Subcutaneous abdominal adipose tissue (tissue), 5 donors: ENCODE data around the gene POT1.

ENCODE experiments used
- H3K27ac ChIP-seq: one replicate; pipeline ENCODE4 v1.7.0; 2013; ENCODE audit warnings: low read depth, mild to moderate bottlenecking, inconsistent platforms, low read length, moderate library complexity
- H3K27me3 ChIP-seq, 5 donors: one replicate each; pipeline ENCODE4 v1.7.0; 2013; ENCODE audit warnings: low read length in 5 of 5, inconsistent platforms in 1 of 5; ENCODE audit not compliant: control insufficient read depth in 5 of 5, insufficient read depth in 4 of 5
- H3K36me3 ChIP-seq, 5 donors: one replicate each; pipeline ENCODE4 v1.7.0; 2013; ENCODE audit warnings: low read length in 5 of 5; ENCODE audit not compliant: control insufficient read depth in 5 of 5, insufficient read depth in 5 of 5
- H3K4me1 ChIP-seq, 5 donors: one replicate each; pipeline ENCODE4 v1.7.0; 2013; ENCODE audit warnings: low read length in 5 of 5, mild to moderate bottlenecking in 3 of 5, moderate library complexity in 1 of 5; ENCODE audit not compliant: control insufficient read depth in 5 of 5, insufficient read depth in 5 of 5
- H3K4me3 ChIP-seq, 5 donors: one replicate each; pipeline ENCODE4 v1.7.0; 2013; ENCODE audit warnings: low read length in 5 of 5, low read depth in 1 of 5
- H3K9ac ChIP-seq, 5 donors: one replicate each; pipeline ENCODE4 v1.7.0; 2013; ENCODE audit warnings: low read length in 5 of 5, mild to moderate bottlenecking in 4 of 5, moderate library complexity in 3 of 5
- H3K9me3 ChIP-seq, 5 donors: one replicate each; pipeline ENCODE4 v1.7.0; 2013; ENCODE audit warnings: low read length in 5 of 5; ENCODE audit not compliant: control insufficient read depth in 5 of 5
- donor health status: healthy.
- donor health status: healthy.
- donor health status: healthy.
- donor health status: healthy.
- donor health status: healthy.

The POT1 gene

GRCh38 chr7:124940306-124940705 lies 10.7 kb upstream of the POT1 start:
- Histone ChIP-seq H3K27ac (no peak overlapping the region), H3K9me3 (no peaks in the 10 kb centered on the region), H3K9ac (no peak overlapping the region), H3K4me1 (no peaks in the 10 kb centered on the region), H3K36me3 (no peaks in the 10 kb centered on the region), H3K27me3 (peaks cover 0 to 5% (median 0%) of the 10 kb centered on the region in 5 donors), H3K4me3 (no peak overlapping the region)

- Histone ChIP-seq H3K27me3 (no peaks in the 10 kb centered on the region), H3K36me3 (no peaks in the 10 kb centered on the region), H3K9ac (no peak overlapping the region), H3K4me3 (no peak overlapping the region), H3K4me1 (no peaks in the 10 kb centered on the region), H3K9me3 (no peaks in the 10 kb centered on the region), H3K27ac (no peak overlapping the region)
Observed at GRCh38 chr7:124938128-124938527, 8.5 kb upstream of the POT1 start.

DNA sequence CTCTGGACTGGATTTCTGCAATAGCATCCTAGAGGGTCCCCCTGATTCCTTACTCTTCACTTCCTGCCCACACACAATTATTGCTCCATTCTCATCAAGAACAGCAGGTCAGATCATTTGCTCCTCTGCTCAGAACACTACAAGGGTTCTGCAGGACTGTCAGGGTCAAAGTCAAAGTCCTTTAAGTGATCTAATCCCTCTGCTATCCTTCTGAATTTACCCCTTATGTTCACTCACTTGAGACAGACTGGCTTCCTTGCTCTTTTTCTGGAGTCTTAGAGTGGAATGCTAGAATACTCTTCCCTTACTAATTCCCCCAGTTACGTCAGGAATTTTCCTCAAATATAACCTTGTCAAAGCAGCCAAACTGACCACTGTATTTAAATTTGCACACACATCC lies 7.5 kb upstream of the POT1 start:
- Histone ChIP-seq H3K4me1 (no peaks in the 10 kb centered on the region), H3K27me3 (no peaks in the 10 kb centered on the region), H3K9me3 (no peaks in the 10 kb centered on the region), H3K36me3 (no peaks in the 10 kb centered on the region), H3K4me3 (no peak overlapping the region), H3K9ac (no peak overlapping the region), H3K27ac (no peak overlapping the region)

DNA sequence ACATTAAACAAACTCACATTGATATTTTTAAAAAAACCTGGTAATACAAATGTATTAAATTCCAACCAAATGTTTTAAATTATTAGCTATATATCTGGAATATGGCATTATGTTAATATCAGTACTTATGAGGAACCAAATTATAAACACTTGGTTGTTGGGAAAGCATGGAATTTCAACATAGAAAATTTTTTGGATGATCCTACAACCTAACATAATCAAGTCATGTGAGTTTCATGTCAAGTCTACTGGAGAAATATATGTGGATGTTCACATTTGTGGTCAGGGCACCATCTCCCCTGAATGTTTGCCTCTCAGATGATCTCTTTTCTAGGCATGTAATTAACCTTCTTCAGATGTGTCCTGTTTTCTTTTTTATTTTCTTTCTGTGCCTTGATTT lies 5.2 kb upstream of the POT1 start:
- Histone ChIP-seq H3K36me3 (no peaks in the 10 kb centered on the region), H3K9ac (no peak overlapping the region), H3K4me1 (peaks cover 0 to under 1% (median 0%) of the 10 kb centered on the region in 5 donors), H3K9me3 (no peaks in the 10 kb centered on the region), H3K4me3 (no peak overlapping the region), H3K27ac (no peak overlapping the region), H3K27me3 (no peaks in the 10 kb centered on the region)

- H3K27ac ChIP-seq, result no peak overlapping the region
- peaks cover 3 to 8% (median 7%) of the 10 kb centered on the region in 5 donors for H3K4me1 ChIP-seq
- H3K9ac ChIP-seq, result no peak overlapping the region
- H3K36me3 ChIP-seq, result peaks cover 0 to 8% (median 2%) of the 10 kb centered on the region in 5 donors
- H3K4me3 ChIP-seq, result no peak overlapping the region
- no peaks in the 10 kb centered on the region for H3K9me3 ChIP-seq
- H3K27me3 ChIP-seq, result no peaks in the 10 kb centered on the region
Observed at GRCh38 chr7:124930655-124931597, 1.3 kb upstream of the POT1 start.

- Histone ChIP-seq H3K4me1 (peaks cover 3 to 8% (median 7%) of the 10 kb centered on the region in 5 donors), H3K27ac (peak overlapping the region; percentile 89), H3K36me3 (peaks cover 0 to 8% (median 2%) of the 10 kb centered on the region in 5 donors), H3K4me3 (peak overlapping the region; percentile 49 to 95 (median 88)), H3K9me3 (no peaks in the 10 kb centered on the region), H3K27me3 (no peaks in the 10 kb centered on the region), H3K9ac (peak overlapping the region in 1 of 5 donors; percentile 64)
Observed at GRCh38 chr7:124930173-124930623, 573 bp upstream of the POT1 start.

- no peak overlapping the region for H3K4me3 ChIP-seq
Observed at GRCh38 chr7:124924906-124925305, 4.7 kb downstream of the POT1 start.

GRCh38 chr7:124922200-124922599 lies 7.4 kb downstream of the POT1 start:
- no peaks in the 10 kb centered on the region for H3K27me3 ChIP-seq
- no peaks in the 10 kb centered on the region for H3K4me1 ChIP-seq
- no peak overlapping the region for H3K9ac ChIP-seq
- H3K27ac ChIP-seq, result no peak overlapping the region
- no peak overlapping the region for H3K4me3 ChIP-seq
- H3K9me3 ChIP-seq, result no peaks in the 10 kb centered on the region
- peaks cover 0 to 8% (median 2%) of the 10 kb centered on the region in 5 donors for H3K36me3 ChIP-seq

More at GRCh38 chr7:124924906-124925305, 4.7 kb downstream of the POT1 start:
- Histone ChIP-seq H3K27ac (no peak overlapping the region), H3K36me3 (peaks cover 0 to 8% (median 2%) of the 10 kb centered on the region in 5 donors), H3K9me3 (no peaks in the 10 kb centered on the region), H3K4me1 (peaks cover 3 to 8% (median 7%) of the 10 kb centered on the region in 5 donors), H3K9ac (no peak overlapping the region), H3K27me3 (no peaks in the 10 kb centered on the region)

DNA sequence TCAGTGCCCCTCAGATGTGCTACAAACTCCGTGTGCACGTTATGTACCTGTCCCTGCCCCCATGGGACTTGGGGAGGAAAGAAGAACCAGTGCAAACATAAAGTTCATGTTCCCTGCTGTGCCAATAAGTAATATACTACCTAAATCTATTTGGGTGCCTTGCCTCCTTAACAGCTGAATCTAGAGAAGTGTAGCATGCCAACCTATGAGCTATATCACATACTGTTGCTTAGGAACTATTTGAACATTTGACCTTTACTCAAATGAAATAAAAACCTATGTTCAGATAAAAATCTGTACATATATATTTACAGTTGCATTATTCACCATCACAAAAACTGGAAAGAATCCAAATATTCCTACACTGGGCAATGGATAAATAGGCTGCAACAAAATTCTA lies 9.8 kb downstream of the POT1 start:
- no peak overlapping the region for H3K4me3 ChIP-seq
- no peak overlapping the region for H3K27ac ChIP-seq
- H3K27me3 ChIP-seq, result no peaks in the 10 kb centered on the region
- no peak overlapping the region for H3K9ac ChIP-seq
- peaks cover 0 to 7% (median 2%) of the 10 kb centered on the region in 5 donors for H3K36me3 ChIP-seq
- H3K9me3 ChIP-seq, result no peaks in the 10 kb centered on the region
- H3K4me1 ChIP-seq, result no peaks in the 10 kb centered on the region

- no peak overlapping the region for H3K9ac ChIP-seq
- no peaks in the 10 kb centered on the region for H3K4me1 ChIP-seq
- H3K9me3 ChIP-seq, result no peaks in the 10 kb centered on the region
- no peaks in the 10 kb centered on the region for H3K27me3 ChIP-seq
- H3K27ac ChIP-seq, result no peak overlapping the region
- H3K36me3 ChIP-seq, result peaks cover 3 to 7% (median 4%) of the 10 kb centered on the region in 5 donors
- no peak overlapping the region for H3K4me3 ChIP-seq
Observed at GRCh38 chr7:124918662-124919061, 11.0 kb downstream of the POT1 start.
